ENCODE results near the gene NME7. TPM values are rescaled to one million over a fixed set of nuclear protein-coding genes. Genes with fewer than 3 reads are reported as not detected.

The NME7 gene
- total RNA-seq, 1 donor from 2014 or later = 12.5 TPM

- H3K27me3 ChIP-seq (ENCODE audit: control insufficient read depth in 3 of 3, insufficient read depth in 3 of 3, low read length in 3 of 3) = no peaks in the 10 kb centered on the region
- no peaks in the 10 kb centered on the region for H3K4me1 ChIP-seq (ENCODE audit: control insufficient read depth in 3 of 3, insufficient read depth in 3 of 3, low read length in 3 of 3)
- H3K36me3 ChIP-seq (ENCODE audit: control insufficient read depth in 3 of 3, insufficient read depth in 3 of 3, low read length in 3 of 3) = no peaks in the 10 kb centered on the region
- no peak overlapping the region for H3K9ac ChIP-seq (ENCODE audit: low read depth in 1 of 3, low read length in 3 of 3)
- no peak overlapping the region for H3K4me3 ChIP-seq (ENCODE audit: low read length in 3 of 3)
- no peak overlapping the region for H3K27ac ChIP-seq (ENCODE audit: low read depth, low read length)
- H3K9me3 ChIP-seq (ENCODE audit: control insufficient read depth in 3 of 3, low read length in 3 of 3) = no peaks in the 10 kb centered on the region
Measured at GRCh38 chr1:169250022-169250421, 117.6 kb downstream of the NME7 start.

DNA sequence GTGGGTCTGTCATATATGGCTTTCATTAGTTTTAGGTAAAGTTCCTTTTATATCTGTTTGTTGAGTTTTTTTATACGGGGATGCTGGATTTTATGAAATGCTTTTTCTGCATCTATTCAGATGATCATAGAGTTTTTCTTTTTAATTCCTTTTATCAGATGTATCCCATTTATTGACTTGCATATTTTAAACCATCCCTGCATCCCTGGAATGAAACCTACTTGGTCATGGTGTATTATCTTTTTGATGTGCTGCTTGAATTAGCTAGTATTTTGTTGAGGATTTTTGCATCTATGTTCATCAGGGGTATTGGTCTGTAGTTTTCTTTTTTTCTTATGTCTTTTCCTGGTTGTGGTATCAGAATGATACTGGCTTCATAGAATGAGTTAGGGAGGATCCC lies 118.0 kb downstream of the NME7 start:
- H3K4me3 ChIP-seq (ENCODE audit: low read length in 3 of 3) = no peak overlapping the region
- no peaks in the 10 kb centered on the region for H3K9me3 ChIP-seq (ENCODE audit: control insufficient read depth in 3 of 3, low read length in 3 of 3)
- no peak overlapping the region for H3K9ac ChIP-seq (ENCODE audit: low read depth in 1 of 3, low read length in 3 of 3)
- H3K36me3 ChIP-seq (ENCODE audit: control insufficient read depth in 3 of 3, insufficient read depth in 3 of 3, low read length in 3 of 3) = no peaks in the 10 kb centered on the region
- no peak overlapping the region for H3K27ac ChIP-seq (ENCODE audit: low read depth, low read length)
- no peaks in the 10 kb centered on the region for H3K4me1 ChIP-seq (ENCODE audit: control insufficient read depth in 3 of 3, insufficient read depth in 3 of 3, low read length in 3 of 3)
- H3K27me3 ChIP-seq (ENCODE audit: control insufficient read depth in 3 of 3, insufficient read depth in 3 of 3, low read length in 3 of 3) = no peaks in the 10 kb centered on the region

DNA sequence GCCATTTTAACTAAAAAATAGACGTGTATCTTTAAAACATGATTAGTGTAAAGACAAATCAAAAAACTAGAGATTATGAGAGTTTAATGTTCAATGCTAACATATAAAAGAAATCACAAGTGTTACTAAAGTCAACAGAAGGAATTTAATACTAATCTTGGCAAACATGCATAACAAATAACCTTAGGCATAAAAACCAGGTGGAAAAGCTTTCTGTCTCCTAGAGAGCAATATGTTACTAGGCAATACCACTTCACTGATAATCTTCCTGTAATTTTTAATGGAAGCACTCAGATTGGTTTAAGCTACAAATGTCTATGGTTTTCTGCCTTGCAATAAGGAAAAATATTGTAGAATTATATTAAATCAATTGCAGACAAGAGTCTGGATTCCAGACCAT lies 121.9 kb downstream of the NME7 start:
- Histone ChIP-seq H3K4me3 (ENCODE audit: low read length in 3 of 3) (no peak overlapping the region), H3K27me3 (ENCODE audit: control insufficient read depth in 3 of 3, insufficient read depth in 3 of 3, low read length in 3 of 3) (no peaks in the 10 kb centered on the region), H3K27ac (ENCODE audit: low read depth, low read length) (no peak overlapping the region), H3K9ac (ENCODE audit: low read depth in 1 of 3, low read length in 3 of 3) (no peak overlapping the region), H3K4me1 (ENCODE audit: control insufficient read depth in 3 of 3, insufficient read depth in 3 of 3, low read length in 3 of 3) (no peaks in the 10 kb centered on the region), H3K9me3 (ENCODE audit: control insufficient read depth in 3 of 3, low read length in 3 of 3) (no peaks in the 10 kb centered on the region), H3K36me3 (ENCODE audit: control insufficient read depth in 3 of 3, insufficient read depth in 3 of 3, low read length in 3 of 3) (no peaks in the 10 kb centered on the region)

- Histone ChIP-seq H3K9ac (ENCODE audit: low read depth in 1 of 3, low read length in 3 of 3) (no peak overlapping the region), H3K4me3 (ENCODE audit: low read length in 3 of 3) (peak overlapping the region in 1 of 3 donors; percentile 2), H3K27ac (ENCODE audit: low read depth, low read length) (no peak overlapping the region), H3K9me3 (ENCODE audit: control insufficient read depth in 3 of 3, low read length in 3 of 3) (no peaks in the 10 kb centered on the region), H3K36me3 (ENCODE audit: control insufficient read depth in 3 of 3, insufficient read depth in 3 of 3, low read length in 3 of 3) (no peaks in the 10 kb centered on the region), H3K4me1 (ENCODE audit: control insufficient read depth in 3 of 3, insufficient read depth in 3 of 3, low read length in 3 of 3) (peaks cover 0 to 5% (median 2%) of the 10 kb centered on the region in 3 donors), H3K27me3 (ENCODE audit: control insufficient read depth in 3 of 3, insufficient read depth in 3 of 3, low read length in 3 of 3) (no peaks in the 10 kb centered on the region)
Measured at GRCh38 chr1:169240449-169241232, 127.0 kb downstream of the NME7 start.

GRCh38 chr1:169236880-169237279 lies 130.7 kb downstream of the NME7 start:
- no peak overlapping the region for H3K27ac ChIP-seq (ENCODE audit: low read depth, low read length)
- peaks cover 0 to 5% (median 2%) of the 10 kb centered on the region in 3 donors for H3K4me1 ChIP-seq (ENCODE audit: control insufficient read depth in 3 of 3, insufficient read depth in 3 of 3, low read length in 3 of 3)
- no peak overlapping the region for H3K9ac ChIP-seq (ENCODE audit: low read depth in 1 of 3, low read length in 3 of 3)
- H3K27me3 ChIP-seq (ENCODE audit: control insufficient read depth in 3 of 3, insufficient read depth in 3 of 3, low read length in 3 of 3) = no peaks in the 10 kb centered on the region
- H3K9me3 ChIP-seq (ENCODE audit: control insufficient read depth in 3 of 3, low read length in 3 of 3) = no peaks in the 10 kb centered on the region
- H3K4me3 ChIP-seq (ENCODE audit: low read length in 3 of 3) = no peak overlapping the region
- peaks cover 0 to 2% (median 0%) of the 10 kb centered on the region in 3 donors for H3K36me3 ChIP-seq (ENCODE audit: control insufficient read depth in 3 of 3, insufficient read depth in 3 of 3, low read length in 3 of 3)

- peaks cover 0 to 2% (median 0%) of the 10 kb centered on the region in 3 donors for H3K36me3 ChIP-seq (ENCODE audit: control insufficient read depth in 3 of 3, insufficient read depth in 3 of 3, low read length in 3 of 3)
- no peak overlapping the region for H3K27ac ChIP-seq (ENCODE audit: low read depth, low read length)
- H3K27me3 ChIP-seq (ENCODE audit: control insufficient read depth in 3 of 3, insufficient read depth in 3 of 3, low read length in 3 of 3) = no peaks in the 10 kb centered on the region
- no peaks in the 10 kb centered on the region for H3K9me3 ChIP-seq (ENCODE audit: control insufficient read depth in 3 of 3, low read length in 3 of 3)
- no peak overlapping the region for H3K4me3 ChIP-seq (ENCODE audit: low read length in 3 of 3)
- no peak overlapping the region for H3K9ac ChIP-seq (ENCODE audit: low read depth in 1 of 3, low read length in 3 of 3)
- H3K4me1 ChIP-seq (ENCODE audit: control insufficient read depth in 3 of 3, insufficient read depth in 3 of 3, low read length in 3 of 3) = peaks cover 0 to 5% (median 2%) of the 10 kb centered on the region in 3 donors
Measured at GRCh38 chr1:169236143-169236542, 131.5 kb downstream of the NME7 start.

GRCh38 chr1:169235568-169235967 lies 132.0 kb downstream of the NME7 start:
- Histone ChIP-seq H3K27ac (ENCODE audit: low read depth, low read length) (no peak overlapping the region), H3K4me1 (ENCODE audit: control insufficient read depth in 3 of 3, insufficient read depth in 3 of 3, low read length in 3 of 3) (peaks cover 0 to 5% (median 2%) of the 10 kb centered on the region in 3 donors), H3K27me3 (ENCODE audit: control insufficient read depth in 3 of 3, insufficient read depth in 3 of 3, low read length in 3 of 3) (no peaks in the 10 kb centered on the region), H3K36me3 (ENCODE audit: control insufficient read depth in 3 of 3, insufficient read depth in 3 of 3, low read length in 3 of 3) (peaks cover 0 to 2% (median 0%) of the 10 kb centered on the region in 3 donors), H3K4me3 (ENCODE audit: low read length in 3 of 3) (no peak overlapping the region), H3K9me3 (ENCODE audit: control insufficient read depth in 3 of 3, low read length in 3 of 3) (no peaks in the 10 kb centered on the region), H3K9ac (ENCODE audit: low read depth in 1 of 3, low read length in 3 of 3) (no peak overlapping the region)

- H3K36me3 ChIP-seq (ENCODE audit: control insufficient read depth in 3 of 3, insufficient read depth in 3 of 3, low read length in 3 of 3) = peaks cover 0 to 2% (median 0%) of the 10 kb centered on the region in 3 donors
- H3K9me3 ChIP-seq (ENCODE audit: control insufficient read depth in 3 of 3, low read length in 3 of 3) = no peaks in the 10 kb centered on the region
- no peak overlapping the region for H3K9ac ChIP-seq (ENCODE audit: low read depth in 1 of 3, low read length in 3 of 3)
- no peak overlapping the region for H3K4me3 ChIP-seq (ENCODE audit: low read length in 3 of 3)
- H3K27me3 ChIP-seq (ENCODE audit: control insufficient read depth in 3 of 3, insufficient read depth in 3 of 3, low read length in 3 of 3) = no peaks in the 10 kb centered on the region
- no peak overlapping the region for H3K27ac ChIP-seq (ENCODE audit: low read depth, low read length)
- H3K4me1 ChIP-seq (ENCODE audit: control insufficient read depth in 3 of 3, insufficient read depth in 3 of 3, low read length in 3 of 3) = peaks cover 0 to 5% (median 2%) of the 10 kb centered on the region in 3 donors
Measured at GRCh38 chr1:169234780-169235179, 132.8 kb downstream of the NME7 start.

DNA sequence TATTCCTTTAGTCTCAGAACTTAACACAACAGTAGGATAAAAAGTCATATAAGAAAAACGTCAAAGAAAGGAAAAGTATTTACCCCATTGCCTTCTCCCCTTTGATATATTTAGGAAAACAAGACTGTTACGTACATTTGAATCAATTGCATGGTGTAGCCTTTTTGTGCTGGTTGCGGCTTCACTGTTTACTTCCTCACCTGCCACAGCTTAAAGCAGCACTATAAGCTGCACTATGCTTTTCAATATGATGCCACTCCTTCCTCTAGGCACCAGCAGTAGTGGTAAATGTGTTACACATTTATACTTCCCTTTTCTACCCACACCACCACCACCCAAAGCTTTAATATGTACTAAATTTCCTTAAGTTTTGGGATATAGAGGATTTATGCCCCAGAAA lies 150.0 kb downstream of the NME7 start:
- no peaks in the 10 kb centered on the region for H3K4me1 ChIP-seq (ENCODE audit: control insufficient read depth in 3 of 3, insufficient read depth in 3 of 3, low read length in 3 of 3)
- H3K27me3 ChIP-seq (ENCODE audit: control insufficient read depth in 3 of 3, insufficient read depth in 3 of 3, low read length in 3 of 3) = no peaks in the 10 kb centered on the region
- H3K9me3 ChIP-seq (ENCODE audit: control insufficient read depth in 3 of 3, low read length in 3 of 3) = no peaks in the 10 kb centered on the region
- no peak overlapping the region for H3K27ac ChIP-seq (ENCODE audit: low read depth, low read length)
- H3K9ac ChIP-seq (ENCODE audit: low read depth in 1 of 3, low read length in 3 of 3) = no peak overlapping the region
- no peak overlapping the region for H3K4me3 ChIP-seq (ENCODE audit: low read length in 3 of 3)
- no peaks in the 10 kb centered on the region for H3K36me3 ChIP-seq (ENCODE audit: control insufficient read depth in 3 of 3, insufficient read depth in 3 of 3, low read length in 3 of 3)

DNA sequence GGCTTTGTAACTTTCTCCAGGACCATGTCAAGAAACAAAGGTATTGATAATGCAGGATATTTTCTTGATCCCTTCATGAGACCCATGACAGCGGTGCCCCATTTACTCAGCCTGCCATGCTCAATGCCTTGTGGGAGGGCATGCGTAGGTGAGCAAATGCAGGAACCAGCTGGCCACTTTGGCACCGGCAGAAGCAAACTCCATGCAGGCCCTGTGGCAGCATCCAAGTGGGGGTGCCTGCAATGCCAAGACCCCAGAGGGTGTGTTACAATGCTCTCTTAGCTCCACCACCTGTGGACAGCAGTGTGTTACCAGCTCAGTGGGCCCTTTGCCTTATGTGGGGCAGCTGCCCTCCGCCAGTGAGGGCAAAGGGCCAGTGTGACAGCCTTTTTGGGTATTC lies 153.0 kb downstream of the NME7 start:
- H3K27ac ChIP-seq (ENCODE audit: low read depth, low read length) = no peak overlapping the region
- H3K9ac ChIP-seq (ENCODE audit: low read depth in 1 of 3, low read length in 3 of 3) = no peak overlapping the region
- H3K4me1 ChIP-seq (ENCODE audit: control insufficient read depth in 3 of 3, insufficient read depth in 3 of 3, low read length in 3 of 3) = no peaks in the 10 kb centered on the region
- no peaks in the 10 kb centered on the region for H3K9me3 ChIP-seq (ENCODE audit: control insufficient read depth in 3 of 3, low read length in 3 of 3)
- H3K27me3 ChIP-seq (ENCODE audit: control insufficient read depth in 3 of 3, insufficient read depth in 3 of 3, low read length in 3 of 3) = no peaks in the 10 kb centered on the region
- no peak overlapping the region for H3K4me3 ChIP-seq (ENCODE audit: low read length in 3 of 3)
- no peaks in the 10 kb centered on the region for H3K36me3 ChIP-seq (ENCODE audit: control insufficient read depth in 3 of 3, insufficient read depth in 3 of 3, low read length in 3 of 3)
